GM13976 (cell line): ENCODE data around the gene DDN.
A peak's percentile ranks its signal among the peaks of the same experiment; 100 is the strongest.

ENCODE experiments used
- DNase-seq: peaks from one replicate; pipeline ENCODE4 v3.0.0; 2012; ENCODE audit warnings: low spot score
- CTCF ChIP-seq: IDR thresholded peaks from 2 replicates; pipeline ENCODE4 v1.5.1; 2012; ENCODE audit warnings: borderline replicate concordance, mild to moderate bottlenecking; ENCODE audit not compliant: insufficient read depth; ENCODE audit errors: extremely low read depth, missing control alignments, control extremely low read depth
- in situ Hi-C: fragments of 300-500 bp; cut with MboI; formaldehyde crosslinking; loops from one replicate; pipeline ENCODE4 v1.12.0; 2022; ENCODE audit warnings: low sequenced_read_pairs, mixed read lengths, inconsistent platforms; ENCODE audit not compliant: unreplicated experiment

DDN gene

GRCh38 chr12:48985475-48985897 lies 13.7 kb downstream of the DDN start:
- in situ Hi-C loops, result no loop called here
- DNase-seq, result no peak
- TF ChIP-seq CTCF, result no peak

GRCh38 chr12:48982397-48983080 lies 16.6 kb downstream of the DDN start:
- in situ Hi-C loops, result no loop called here
- TF ChIP-seq CTCF, result no peak
- no peak for DNase-seq

DNA sequence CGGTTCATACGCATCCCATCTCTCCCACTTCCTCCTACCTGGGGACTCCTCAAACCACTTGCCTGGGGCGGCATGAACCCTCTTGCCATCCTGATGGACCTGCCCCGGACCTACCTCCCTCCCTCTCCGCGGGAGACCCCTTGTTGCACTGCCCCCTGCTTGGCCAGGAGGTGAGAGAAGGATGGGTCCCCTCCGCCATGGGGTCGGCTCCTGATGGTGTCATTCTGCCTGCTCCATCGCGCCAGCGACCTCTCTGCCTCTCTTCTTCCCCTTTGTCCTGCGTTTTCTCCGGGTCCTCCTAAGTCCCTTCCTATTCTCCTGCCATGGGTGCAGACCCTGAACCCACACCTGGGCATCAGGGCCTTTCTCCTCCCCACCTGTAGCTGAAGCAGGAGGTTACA lies 17.4 kb downstream of the DDN start:
- no peak for DNase-seq
- in situ Hi-C loops, result no loop called here
- no peak for TF ChIP-seq CTCF

DNA sequence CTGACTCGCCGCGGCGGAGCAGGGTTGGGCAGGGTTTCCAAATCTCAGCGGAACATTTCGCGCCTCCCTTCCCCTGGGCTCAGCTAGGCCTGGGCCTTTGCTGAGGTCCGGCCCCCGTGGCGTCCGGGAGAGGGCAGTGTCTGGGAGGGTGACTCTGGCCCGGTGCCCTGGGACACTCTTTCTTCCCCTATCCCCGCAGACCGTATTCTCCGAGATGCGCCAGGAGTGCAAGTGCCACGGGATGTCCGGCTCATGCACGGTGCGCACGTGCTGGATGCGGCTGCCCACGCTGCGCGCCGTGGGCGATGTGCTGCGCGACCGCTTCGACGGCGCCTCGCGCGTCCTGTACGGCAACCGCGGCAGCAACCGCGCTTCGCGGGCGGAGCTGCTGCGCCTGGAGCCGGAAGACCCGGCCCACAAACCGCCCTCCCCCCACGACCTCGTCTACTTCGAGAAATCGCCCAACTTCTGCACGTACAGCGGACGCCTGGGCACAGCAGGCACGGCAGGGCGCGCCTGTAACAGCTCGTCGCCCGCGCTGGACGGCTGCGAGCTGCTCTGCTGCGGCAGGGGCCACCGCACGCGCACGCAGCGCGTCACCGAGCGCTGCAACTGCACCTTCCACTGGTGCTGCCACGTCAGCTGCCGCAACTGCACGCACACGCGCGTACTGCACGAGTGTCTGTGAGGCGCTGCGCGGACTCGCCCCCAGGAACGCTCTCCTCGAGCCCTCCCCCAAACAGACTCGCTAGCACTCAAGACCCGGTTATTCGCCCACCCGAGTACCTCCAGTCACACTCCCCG lies 18.0 kb downstream of the DDN start:
- peak; percentile 58 for DNase-seq
- peak; percentile 30 for TF ChIP-seq CTCF
- in situ Hi-C loops, result no loop called here

- in situ Hi-C loops, result no loop called here
- no peak for TF ChIP-seq CTCF
- DNase-seq, result peak; percentile 60
Measured at GRCh38 chr12:48980389-48980952, 18.7 kb downstream of the DDN start.

DNA sequence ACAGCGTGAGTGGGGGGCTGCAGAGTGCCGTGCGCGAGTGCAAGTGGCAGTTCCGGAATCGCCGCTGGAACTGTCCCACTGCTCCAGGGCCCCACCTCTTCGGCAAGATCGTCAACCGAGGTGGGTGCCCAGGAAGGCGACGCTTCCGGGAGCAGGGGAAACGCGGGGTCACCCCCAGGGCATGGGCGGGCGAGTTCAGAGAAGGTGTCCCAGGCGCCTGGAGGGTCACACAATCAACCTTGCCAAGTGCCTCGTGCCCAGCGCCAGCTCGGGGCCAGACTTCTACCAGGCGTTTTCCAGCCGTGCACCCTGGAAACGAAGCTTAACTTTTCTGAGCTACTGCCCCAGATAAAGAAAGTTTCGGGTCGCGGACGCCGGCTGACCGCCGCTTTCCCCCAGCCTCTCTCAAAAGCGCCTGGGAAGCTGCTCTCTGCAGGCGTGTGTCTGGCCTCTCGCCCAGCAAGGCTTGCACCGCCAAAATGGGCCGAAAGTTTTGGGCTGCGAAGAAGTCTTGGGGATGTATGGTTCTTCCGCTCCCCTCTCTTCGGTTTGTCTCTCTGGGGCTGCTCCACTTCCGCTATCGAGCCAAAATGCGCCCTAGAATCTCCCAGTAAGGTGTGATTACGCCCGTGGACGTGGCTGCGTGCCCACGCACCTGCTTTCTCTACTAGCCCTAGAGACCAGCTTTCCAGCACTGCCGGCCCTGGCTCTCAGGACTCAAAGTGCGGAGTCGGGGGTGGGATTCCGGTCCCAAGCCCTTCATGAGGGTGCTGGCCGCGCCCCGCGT lies 19.4 kb downstream of the DDN start:
- DNase-seq, result peak; percentile 62
- no peak for TF ChIP-seq CTCF
- in situ Hi-C loops, result no loop called here
